Measurements from ENCODE around the gene UACA. TPM values are rescaled to one million over a fixed set of nuclear protein-coding genes. Genes with fewer than 3 reads are reported as not detected.

UACA gene
- total RNA-seq, 1 donor from 2014 or later: 35.7 TPM

GRCh38 chr15:70712271-70712670 is 51.1 kb downstream of the UACA start:
- Histone ChIP-seq H3K36me3 (no peaks in the 10 kb centered on the region), H3K4me3 (no peak overlapping the region), H3K27me3 (ENCODE audit: low read depth) (no peaks in the 10 kb centered on the region), H3K27ac (no peak overlapping the region), H3K4me1 (peaks cover 32% of the 10 kb centered on the region), H3K9me3 (no peaks in the 10 kb centered on the region)
- DNase-seq (no peak), ATAC-seq (no peak)
- no peak for TF ChIP-seq CTCF (IDR thresholded peaks at IDR 0.05)
- intact Hi-C loops (cut with DNase I): no loop called here

GRCh38 chr15:70710714-70711113 is 52.6 kb downstream of the UACA start:
- Histone ChIP-seq H3K36me3 (no peaks in the 10 kb centered on the region), H3K9me3 (no peaks in the 10 kb centered on the region), H3K27me3 (ENCODE audit: low read depth) (no peaks in the 10 kb centered on the region), H3K27ac (no peak overlapping the region), H3K4me3 (no peak overlapping the region), H3K4me1 (peaks cover 26% of the 10 kb centered on the region)
- no peak for TF ChIP-seq CTCF (IDR thresholded peaks at IDR 0.05)
- intact Hi-C loops (cut with DNase I): no loop called here
- DNase-seq (no peak), ATAC-seq (no peak)

GRCh38 chr15:70708839-70709238 is 54.5 kb downstream of the UACA start:
- H3K4me3 ChIP-seq: no peak overlapping the region
- H3K36me3 ChIP-seq: no peaks in the 10 kb centered on the region
- DNase-seq (no peak), ATAC-seq (no peak)
- no peaks in the 10 kb centered on the region for H3K9me3 ChIP-seq
- H3K27ac ChIP-seq: no peak overlapping the region
- no peak for TF ChIP-seq CTCF (IDR thresholded peaks at IDR 0.05)
- intact Hi-C loops (cut with DNase I): no loop called here
- H3K4me1 ChIP-seq: peaks cover 15% of the 10 kb centered on the region
- no peaks in the 10 kb centered on the region for H3K27me3 ChIP-seq (ENCODE audit: low read depth)

GRCh38 chr15:70707686-70708300 is 55.6 kb downstream of the UACA start:
- DNase-seq (no peak), ATAC-seq (no peak)
- TF ChIP-seq CTCF (IDR thresholded peaks at IDR 0.05): no peak
- Histone ChIP-seq H3K4me1 (peaks cover 5% of the 10 kb centered on the region), H3K27me3 (ENCODE audit: low read depth) (no peaks in the 10 kb centered on the region), H3K36me3 (no peaks in the 10 kb centered on the region), H3K4me3 (no peak overlapping the region), H3K27ac (no peak overlapping the region), H3K9me3 (no peaks in the 10 kb centered on the region)
- intact Hi-C loops (cut with DNase I): no loop called here

GRCh38 chr15:70704731-70705130 is 58.6 kb downstream of the UACA start:
- no peaks in the 10 kb centered on the region for H3K4me1 ChIP-seq
- DNase-seq (no peak), ATAC-seq (no peak)
- no peak for TF ChIP-seq CTCF (IDR thresholded peaks at IDR 0.05)
- no peaks in the 10 kb centered on the region for H3K9me3 ChIP-seq
- H3K27me3 ChIP-seq (ENCODE audit: low read depth): no peaks in the 10 kb centered on the region
- intact Hi-C loops (cut with DNase I): no loop called here
- no peak overlapping the region for H3K4me3 ChIP-seq
- no peak overlapping the region for H3K27ac ChIP-seq
- H3K36me3 ChIP-seq: no peaks in the 10 kb centered on the region
